COLO668 (cell line): Measurements from ENCODE around the gene FOXP1.

Source experiments
- DNase-seq: peaks from one replicate; lab custom pipeline; 2025; ENCODE audit not compliant: unreplicated experiment; lab: John Stamatoyannopoulos, UW

The FOXP1 gene

GRCh38 chr3:71313844-71314243, 269.7 kb downstream of the FOXP1 start:
- DNase-seq: no peak

- no peak for DNase-seq
Measured at GRCh38 chr3:71312461-71312860, 271.1 kb downstream of the FOXP1 start.

- DNase-seq: no peak
Measured at GRCh38 chr3:71311661-71312046, 271.9 kb downstream of the FOXP1 start.

GRCh38 chr3:71310980-71311660, 272.4 kb downstream of the FOXP1 start:
- DNase-seq: no peak

- DNase-seq: no peak
Measured at GRCh38 chr3:71310359-71310979, 273.1 kb downstream of the FOXP1 start.

GRCh38 chr3:71309886-71310285, 273.6 kb downstream of the FOXP1 start:
- no peak for DNase-seq

GRCh38 chr3:71309342-71309741, 274.2 kb downstream of the FOXP1 start:
- no peak for DNase-seq

- no peak for DNase-seq
Measured at GRCh38 chr3:71308836-71309235, 274.7 kb downstream of the FOXP1 start.

GRCh38 chr3:71307991-71308697, 275.4 kb downstream of the FOXP1 start:
- DNase-seq: no peak

- no peak for DNase-seq
Measured at GRCh38 chr3:71305231-71306206, 278.0 kb downstream of the FOXP1 start.

GRCh38 chr3:71304684-71305083, 278.8 kb downstream of the FOXP1 start:
- no peak for DNase-seq

GRCh38 chr3:71304247-71304646, 279.3 kb downstream of the FOXP1 start:
- no peak for DNase-seq

- DNase-seq: no peak
Measured at GRCh38 chr3:71303627-71304200, 279.8 kb downstream of the FOXP1 start.

GRCh38 chr3:71302604-71303003, 280.9 kb downstream of the FOXP1 start:
- no peak for DNase-seq

- no peak for DNase-seq
Measured at GRCh38 chr3:71300951-71301393, 282.6 kb downstream of the FOXP1 start.

- no peak for DNase-seq
Measured at GRCh38 chr3:71299160-71299559, 284.4 kb downstream of the FOXP1 start.

- no peak for DNase-seq
Measured at GRCh38 chr3:71294919-71295318, 288.6 kb downstream of the FOXP1 start.

GRCh38 chr3:71290301-71290700, 293.2 kb downstream of the FOXP1 start:
- no peak for DNase-seq

- DNase-seq: no peak
Measured at GRCh38 chr3:71288269-71288930, 295.1 kb downstream of the FOXP1 start.

GRCh38 chr3:71285086-71285485, 298.4 kb downstream of the FOXP1 start:
- DNase-seq: no peak
